Activated T-cell treated with anti-CD3 and anti-CD28 coated beads, Interleukin-2, amount 50 U/mL, for 24 hours (primary cell): ENCODE results near the gene GNAI1.
"Not testable (repeated sequence)": the region's sequence is repeated elsewhere in the genome, so short reads cannot be mapped to it uniquely, and the experiment has no call there.

Experiments
- DNase-seq: peaks from one replicate; pipeline ENCODE4 v3.0.0-alpha.2; 2020
- H3K27ac Mint-ChIP-seq: 2 replicates; pipeline ENCODE4 v1.8.0; 2020; ENCODE audit warnings: mild to moderate bottlenecking, mixed read lengths
- H3K27me3 Mint-ChIP-seq: 2 replicates; pipeline ENCODE4 v1.8.0; 2020; ENCODE audit warnings: mixed read lengths
- H3K36me3 Mint-ChIP-seq: 2 replicates; pipeline ENCODE4 v1.8.0; 2020; ENCODE audit warnings: low read depth, mixed read lengths
- H3K4me1 Mint-ChIP-seq: 2 replicates; pipeline ENCODE4 v1.8.0; 2020; ENCODE audit warnings: low read depth, mixed read lengths
- H3K4me3 Mint-ChIP-seq: 2 replicates; pipeline ENCODE4 v1.8.0; 2020; ENCODE audit warnings: mild to moderate bottlenecking, moderate library complexity, mixed read lengths
- H3K9me3 Mint-ChIP-seq: 2 replicates; pipeline ENCODE4 v1.8.0; 2020; ENCODE audit warnings: mixed read lengths

GNAI1 gene

GRCh38 chr7:80140388-80140787 is 5.8 kb downstream of the GNAI1 start:
- Mint-ChIP-seq H3K27me3 (peaks cover 40% of the 10 kb centered on the region), H3K4me3 (no peak overlapping the region), H3K4me1 (peaks cover 36% of the 10 kb centered on the region), H3K9me3 (peaks cover 5% of the 10 kb centered on the region), H3K36me3 (no peaks in the 10 kb centered on the region), H3K27ac (no peak overlapping the region)
- DNase-seq: no peak

- Mint-ChIP-seq H3K9me3 (peaks cover 5% of the 10 kb centered on the region), H3K36me3 (no peaks in the 10 kb centered on the region), H3K4me1 (peaks cover 29% of the 10 kb centered on the region), H3K4me3 (no peak overlapping the region), H3K27ac (no peak overlapping the region), H3K27me3 (peaks cover 33% of the 10 kb centered on the region)
- no peak for DNase-seq
Observed at GRCh38 chr7:80141376-80141775, 6.7 kb downstream of the GNAI1 start.

- peaks cover 2% of the 10 kb centered on the region for H3K9me3 Mint-ChIP-seq
- DNase-seq: no peak
- H3K36me3 Mint-ChIP-seq: no peaks in the 10 kb centered on the region
- peaks cover 18% of the 10 kb centered on the region for H3K4me1 Mint-ChIP-seq
- no peak overlapping the region for H3K27ac Mint-ChIP-seq
- no peak overlapping the region for H3K4me3 Mint-ChIP-seq
- peaks cover 25% of the 10 kb centered on the region for H3K27me3 Mint-ChIP-seq
Observed at GRCh38 chr7:80142853-80143580, 8.4 kb downstream of the GNAI1 start.

GRCh38 chr7:80145780-80146422 is 11.3 kb downstream of the GNAI1 start:
- Mint-ChIP-seq H3K36me3 (no peaks in the 10 kb centered on the region), H3K4me1 (peaks cover 20% of the 10 kb centered on the region), H3K27ac (no peak overlapping the region), H3K9me3 (peaks cover 2% of the 10 kb centered on the region), H3K27me3 (peaks cover 18% of the 10 kb centered on the region), H3K4me3 (no peak overlapping the region)
- no peak for DNase-seq

- H3K9me3 Mint-ChIP-seq: peaks cover 2% of the 10 kb centered on the region
- no peak overlapping the region for H3K27ac Mint-ChIP-seq
- no peak for DNase-seq
- H3K4me1 Mint-ChIP-seq: peaks cover 25% of the 10 kb centered on the region
- H3K36me3 Mint-ChIP-seq: no peaks in the 10 kb centered on the region
- no peak overlapping the region for H3K4me3 Mint-ChIP-seq
- peaks cover 12% of the 10 kb centered on the region for H3K27me3 Mint-ChIP-seq
Observed at GRCh38 chr7:80146545-80147182, 12.0 kb downstream of the GNAI1 start.

DNA sequence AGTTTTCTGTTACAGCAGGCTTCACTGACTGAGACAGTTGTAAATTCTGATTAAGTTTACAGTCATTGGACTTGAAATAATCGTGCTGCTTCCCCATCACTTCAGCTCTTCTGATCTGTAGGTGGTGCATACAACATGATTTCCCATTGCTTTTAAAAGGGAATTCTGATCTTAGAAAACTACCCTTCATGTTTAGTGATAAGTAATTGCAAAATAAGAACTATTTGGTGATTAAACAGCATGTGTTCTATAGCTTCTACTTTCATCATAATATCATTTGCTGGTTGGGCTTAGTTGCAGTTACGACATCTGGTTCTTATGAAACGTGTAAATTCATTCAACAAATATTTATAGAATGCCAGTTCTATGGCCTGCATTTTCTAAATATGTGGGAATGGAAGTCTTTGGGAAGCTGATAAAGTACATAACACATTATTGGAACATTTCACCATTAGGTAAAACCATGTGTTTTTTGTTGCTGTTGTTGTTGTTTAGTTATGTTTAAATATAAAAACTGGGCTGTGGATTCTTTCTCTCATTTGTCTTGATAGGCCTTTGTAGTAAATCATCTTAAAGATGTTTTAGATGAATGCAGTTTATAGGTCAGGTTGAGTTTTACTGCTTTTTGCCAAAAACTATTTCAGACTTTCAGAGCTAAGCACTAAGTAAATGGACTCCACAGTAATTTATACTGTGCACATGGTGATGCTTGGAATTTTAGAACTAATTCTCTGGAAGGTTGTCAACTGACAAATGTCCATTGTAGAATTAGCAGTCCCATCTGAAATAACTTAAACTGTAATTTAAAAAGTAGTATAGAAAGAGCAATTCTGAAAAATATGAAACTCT is 13.1 kb downstream of the GNAI1 start:
- Mint-ChIP-seq H3K4me1 (peaks cover 29% of the 10 kb centered on the region), H3K36me3 (no peaks in the 10 kb centered on the region), H3K27me3 (peaks cover 10% of the 10 kb centered on the region), H3K4me3 (no peak overlapping the region), H3K27ac (no peak overlapping the region), H3K9me3 (peaks cover 8% of the 10 kb centered on the region)
- no peak for DNase-seq

DNA sequence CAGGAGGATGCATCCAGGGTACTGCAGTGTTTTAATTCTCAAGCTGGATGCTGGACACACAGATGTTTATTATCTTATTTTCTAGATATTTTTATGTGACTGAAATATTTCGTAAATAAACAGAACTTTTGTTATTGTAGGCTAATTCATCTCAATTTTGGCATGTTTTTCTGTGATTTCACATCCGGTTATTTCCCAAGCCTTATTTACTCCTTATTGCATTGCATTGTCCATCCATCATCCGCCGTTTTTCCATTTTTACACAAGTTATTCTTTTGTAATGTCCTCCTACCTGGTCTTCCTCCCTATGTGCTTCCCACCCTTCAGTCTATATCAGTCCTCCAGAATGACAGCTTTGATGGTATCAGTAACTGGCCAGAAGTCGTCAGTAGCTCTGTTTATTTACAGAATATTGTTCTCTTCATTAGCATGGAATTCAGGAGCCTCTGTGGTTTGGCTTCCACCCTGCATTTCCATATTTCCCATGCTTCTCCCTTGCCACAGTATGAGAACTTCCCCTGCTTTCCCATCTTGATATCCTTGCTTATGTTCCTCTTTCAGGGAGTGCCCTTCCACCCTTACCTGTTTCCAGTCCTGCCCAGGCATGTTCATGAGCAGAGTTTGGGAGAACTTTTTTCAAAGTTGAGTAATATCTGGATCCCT is 16.1 kb downstream of the GNAI1 start:
- peaks cover 26% of the 10 kb centered on the region for H3K4me1 Mint-ChIP-seq
- peaks cover 2% of the 10 kb centered on the region for H3K27me3 Mint-ChIP-seq
- H3K4me3 Mint-ChIP-seq: peak overlapping the region; percentile 26
- peak overlapping the region; percentile 84 for H3K27ac Mint-ChIP-seq
- H3K36me3 Mint-ChIP-seq: no peaks in the 10 kb centered on the region
- peaks cover 8% of the 10 kb centered on the region for H3K9me3 Mint-ChIP-seq
- no peak for DNase-seq

DNA sequence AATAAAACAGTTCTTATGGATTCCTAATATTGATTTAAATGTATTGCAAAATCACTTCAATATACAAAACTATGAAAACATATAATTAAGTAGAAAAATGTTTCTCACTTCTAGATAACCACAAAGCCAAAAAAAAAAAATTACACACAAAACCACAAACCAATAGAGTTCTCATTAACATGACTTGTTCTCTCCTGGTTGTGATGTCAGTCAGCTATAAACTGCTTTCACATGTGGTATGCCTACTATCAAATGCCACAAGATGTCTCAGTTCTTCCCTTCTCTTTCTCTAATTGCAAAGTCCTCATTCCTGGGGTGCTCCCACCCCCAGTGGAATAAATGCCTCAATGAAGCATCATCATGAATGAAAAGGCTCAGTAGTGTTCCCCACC is 16.6 kb downstream of the GNAI1 start:
- H3K27ac Mint-ChIP-seq: peak overlapping the region; percentile 84
- H3K36me3 Mint-ChIP-seq: no peaks in the 10 kb centered on the region
- H3K4me3 Mint-ChIP-seq: peak overlapping the region; percentile 26
- peaks cover 28% of the 10 kb centered on the region for H3K4me1 Mint-ChIP-seq
- DNase-seq: no peak
- H3K27me3 Mint-ChIP-seq: peaks cover 2% of the 10 kb centered on the region
- H3K9me3 Mint-ChIP-seq: peaks cover 8% of the 10 kb centered on the region

- peaks cover 9% of the 10 kb centered on the region for H3K9me3 Mint-ChIP-seq
- H3K27ac Mint-ChIP-seq: no peak overlapping the region
- H3K36me3 Mint-ChIP-seq: no peaks in the 10 kb centered on the region
- peaks cover 33% of the 10 kb centered on the region for H3K4me1 Mint-ChIP-seq
- H3K4me3 Mint-ChIP-seq: no peak overlapping the region
- no peak for DNase-seq
- peaks cover 2% of the 10 kb centered on the region for H3K27me3 Mint-ChIP-seq
Observed at GRCh38 chr7:80153446-80153845, 18.8 kb downstream of the GNAI1 start.

- DNase-seq: no peak
- H3K27ac Mint-ChIP-seq: no peak overlapping the region
- peaks cover 16% of the 10 kb centered on the region for H3K9me3 Mint-ChIP-seq
- no peaks in the 10 kb centered on the region for H3K36me3 Mint-ChIP-seq
- H3K4me3 Mint-ChIP-seq: no peak overlapping the region
- H3K27me3 Mint-ChIP-seq: no peaks in the 10 kb centered on the region
- H3K4me1 Mint-ChIP-seq: peaks cover 30% of the 10 kb centered on the region
Observed at GRCh38 chr7:80154656-80155333, 20.2 kb downstream of the GNAI1 start.

DNA sequence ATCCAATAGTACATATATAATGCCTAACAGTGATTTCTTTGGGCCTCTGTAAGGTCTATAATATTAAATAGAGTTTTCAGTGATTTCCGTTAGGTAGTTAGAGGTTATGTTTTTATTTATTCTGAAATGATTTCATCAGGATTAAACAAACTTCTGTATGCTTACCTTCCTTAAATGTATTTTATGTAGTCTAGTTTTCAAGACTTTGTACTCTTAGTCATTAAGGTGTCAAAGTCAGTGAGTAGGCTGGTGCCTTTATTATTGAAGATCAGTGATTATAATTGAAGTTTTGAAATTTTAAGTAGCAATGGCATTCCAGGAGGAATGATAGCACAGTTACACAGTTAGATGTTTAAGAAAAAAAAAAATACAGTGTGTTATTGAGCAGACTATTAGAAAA is 20.7 kb downstream of the GNAI1 start:
- H3K36me3 Mint-ChIP-seq: no peaks in the 10 kb centered on the region
- no peaks in the 10 kb centered on the region for H3K27me3 Mint-ChIP-seq
- H3K9me3 Mint-ChIP-seq: peaks cover 16% of the 10 kb centered on the region
- H3K4me1 Mint-ChIP-seq: peaks cover 25% of the 10 kb centered on the region
- no peak overlapping the region for H3K27ac Mint-ChIP-seq
- no peak for DNase-seq
- H3K4me3 Mint-ChIP-seq: no peak overlapping the region

GRCh38 chr7:80157770-80158169 is 23.1 kb downstream of the GNAI1 start:
- not testable (repeated sequence) for H3K27ac Mint-ChIP-seq, DNase-seq, H3K27me3 Mint-ChIP-seq, H3K9me3 Mint-ChIP-seq, H3K36me3 Mint-ChIP-seq, H3K4me3 Mint-ChIP-seq
- H3K4me1 Mint-ChIP-seq: peaks cover 17% of the 10 kb centered on the region

GRCh38 chr7:80159802-80160201 is 25.2 kb downstream of the GNAI1 start:
- no peaks in the 10 kb centered on the region for H3K27me3 Mint-ChIP-seq

More at GRCh38 chr7:80159802-80160201, 25.2 kb downstream of the GNAI1 start:
- DNase-seq: no peak
- peaks cover 19% of the 10 kb centered on the region for H3K4me1 Mint-ChIP-seq
- H3K36me3 Mint-ChIP-seq: no peaks in the 10 kb centered on the region
- H3K4me3 Mint-ChIP-seq: no peak overlapping the region
- H3K9me3 Mint-ChIP-seq: peaks cover 8% of the 10 kb centered on the region
- no peak overlapping the region for H3K27ac Mint-ChIP-seq
